CD4-positive, alpha-beta T cell treated with Interleukin-10 for 1 hour (primary cell): Measurements from ENCODE around the gene CMC2.

Experiments
- DNase-seq: peaks from one replicate; pipeline ENCODE4 v3.0.0-alpha.2; 2020

CMC2 gene

GRCh38 chr16:81001330-81001729, 5.4 kb downstream of the CMC2 start:
- DNase-seq: no peak

GRCh38 chr16:81000873-81001272, 5.8 kb downstream of the CMC2 start:
- DNase-seq: no peak

- no peak for DNase-seq
Observed at GRCh38 chr16:80997964-80998620, 8.6 kb downstream of the CMC2 start.

GRCh38 chr16:80997139-80997798, 9.4 kb downstream of the CMC2 start:
- peak; percentile 28 for DNase-seq

- no peak for DNase-seq
Observed at GRCh38 chr16:80996688-80997138, 10.0 kb downstream of the CMC2 start.

GRCh38 chr16:80994451-80994850, 12.2 kb downstream of the CMC2 start:
- DNase-seq: no peak

- DNase-seq: no peak
Observed at GRCh38 chr16:80993834-80994233, 12.9 kb downstream of the CMC2 start.

- no peak for DNase-seq
Observed at GRCh38 chr16:80993307-80993706, 13.4 kb downstream of the CMC2 start.

GRCh38 chr16:80992676-80993293, 13.9 kb downstream of the CMC2 start:
- DNase-seq: no peak

- DNase-seq: no peak
Observed at GRCh38 chr16:80991792-80992430, 14.8 kb downstream of the CMC2 start.

GRCh38 chr16:80990978-80991377, 15.7 kb downstream of the CMC2 start:
- DNase-seq: no peak

- DNase-seq: no peak
Observed at GRCh38 chr16:80990577-80990976, 16.1 kb downstream of the CMC2 start.

GRCh38 chr16:80989801-80990200, 16.9 kb downstream of the CMC2 start:
- DNase-seq: no peak

GRCh38 chr16:80988756-80989155, 17.9 kb downstream of the CMC2 start:
- DNase-seq: no peak

- no peak for DNase-seq
Observed at GRCh38 chr16:80986557-80986956, 20.1 kb downstream of the CMC2 start.

GRCh38 chr16:80985611-80986010, 21.1 kb downstream of the CMC2 start:
- DNase-seq: no peak

- no peak for DNase-seq
Observed at GRCh38 chr16:80984124-80984892, 22.4 kb downstream of the CMC2 start.

GRCh38 chr16:80982646-80983045, 24.0 kb downstream of the CMC2 start:
- no peak for DNase-seq

GRCh38 chr16:80981103-80981502, 25.6 kb downstream of the CMC2 start:
- DNase-seq: no peak

- no peak for DNase-seq
Observed at GRCh38 chr16:80976946-80977345, 29.7 kb downstream of the CMC2 start.

GRCh38 chr16:80974649-80975376, 31.9 kb downstream of the CMC2 start:
- no peak for DNase-seq

- no peak for DNase-seq
Observed at GRCh38 chr16:80973991-80974390, 32.7 kb downstream of the CMC2 start.
